NAMALWA (cell line): ENCODE data around the gene STK32C.
"Not testable (repeated sequence)": the region's sequence is repeated elsewhere in the genome, so short reads cannot be mapped to it uniquely, and the experiment has no call there.

Source experiments
- DNase-seq: peaks from one replicate; pipeline ENCODE4 v3.0.0-alpha.2; 2015; ENCODE audit warnings: low spot score

STK32C gene

DNA sequence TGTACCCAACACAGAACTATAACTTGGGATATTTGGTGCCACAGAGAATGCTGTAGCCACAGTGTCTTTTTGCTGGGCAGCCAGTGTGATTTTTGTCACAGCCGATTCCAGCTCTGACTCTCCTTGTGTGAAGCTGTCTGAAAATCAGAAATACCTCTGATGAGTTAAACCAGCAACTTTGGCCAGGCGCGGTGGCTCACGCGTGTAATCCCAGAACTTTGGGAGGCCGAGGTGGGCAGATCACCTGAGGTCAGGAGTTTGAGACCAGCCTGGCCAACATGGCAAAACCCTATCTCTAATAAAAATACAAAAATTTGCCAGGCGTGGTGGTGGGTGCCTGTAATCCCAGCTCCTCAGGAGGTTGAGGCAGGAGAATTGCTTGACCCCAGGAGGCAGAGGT is 30.1 kb upstream of the STK32C start:
- DNase-seq = not testable (repeated sequence)

DNA sequence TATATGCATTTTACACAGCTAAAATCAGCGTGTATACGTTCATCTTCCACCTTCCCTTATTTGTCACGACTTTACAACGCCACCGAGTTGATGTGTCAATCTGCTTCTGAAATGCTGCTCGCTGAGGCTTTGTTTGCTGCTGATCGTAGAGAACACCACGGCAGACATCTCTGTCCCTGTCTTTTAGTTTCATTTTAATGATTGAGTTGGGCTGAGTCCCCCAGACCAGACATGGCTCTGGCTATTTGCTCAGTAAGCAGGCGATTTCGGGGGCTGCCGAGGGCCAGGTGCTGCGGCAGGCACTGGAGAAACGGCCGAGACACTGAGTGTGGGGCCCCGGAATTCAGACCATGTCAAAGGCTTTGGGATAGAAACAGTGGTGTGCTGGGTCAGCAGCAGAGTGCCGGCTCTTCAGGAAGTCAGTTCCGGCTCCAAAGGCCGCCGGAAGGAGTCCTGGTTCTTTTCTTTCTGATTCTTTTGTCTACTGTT is 29.2 kb upstream of the STK32C start:
- peak; percentile 49 for DNase-seq

DNA sequence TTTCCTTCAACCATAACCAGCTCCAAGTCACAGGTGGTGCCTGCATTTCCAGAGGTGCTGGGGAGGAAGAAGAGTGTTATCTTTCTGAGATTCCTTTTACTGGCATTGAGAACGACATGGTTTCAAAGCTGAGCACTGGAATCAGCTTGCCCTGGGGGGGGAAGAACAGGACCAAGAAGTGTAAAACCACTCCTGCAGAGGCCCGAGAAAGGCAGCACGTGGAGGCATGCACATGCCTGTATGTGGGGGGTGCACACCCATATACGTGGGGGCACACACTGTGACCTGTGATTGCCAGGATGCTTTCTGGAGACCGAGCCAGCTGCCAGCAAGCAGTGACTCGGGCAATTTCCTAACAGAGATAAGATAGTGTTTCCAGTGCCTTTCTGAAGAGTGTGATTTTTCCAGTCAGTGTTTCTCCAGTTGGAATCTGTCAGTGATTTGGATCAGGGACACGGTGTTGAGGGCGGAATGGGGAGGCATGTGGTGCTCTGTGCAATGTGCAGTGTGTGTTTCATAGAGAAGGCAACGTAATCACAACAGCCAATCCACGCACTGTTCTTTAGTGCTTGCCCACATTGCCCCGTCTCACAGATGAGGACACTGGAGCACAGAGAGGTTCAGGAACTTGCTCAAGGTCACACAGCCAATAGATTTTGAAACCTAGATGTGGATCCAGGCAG is 28.5 kb upstream of the STK32C start:
- DNase-seq = peak; percentile 36

DNA sequence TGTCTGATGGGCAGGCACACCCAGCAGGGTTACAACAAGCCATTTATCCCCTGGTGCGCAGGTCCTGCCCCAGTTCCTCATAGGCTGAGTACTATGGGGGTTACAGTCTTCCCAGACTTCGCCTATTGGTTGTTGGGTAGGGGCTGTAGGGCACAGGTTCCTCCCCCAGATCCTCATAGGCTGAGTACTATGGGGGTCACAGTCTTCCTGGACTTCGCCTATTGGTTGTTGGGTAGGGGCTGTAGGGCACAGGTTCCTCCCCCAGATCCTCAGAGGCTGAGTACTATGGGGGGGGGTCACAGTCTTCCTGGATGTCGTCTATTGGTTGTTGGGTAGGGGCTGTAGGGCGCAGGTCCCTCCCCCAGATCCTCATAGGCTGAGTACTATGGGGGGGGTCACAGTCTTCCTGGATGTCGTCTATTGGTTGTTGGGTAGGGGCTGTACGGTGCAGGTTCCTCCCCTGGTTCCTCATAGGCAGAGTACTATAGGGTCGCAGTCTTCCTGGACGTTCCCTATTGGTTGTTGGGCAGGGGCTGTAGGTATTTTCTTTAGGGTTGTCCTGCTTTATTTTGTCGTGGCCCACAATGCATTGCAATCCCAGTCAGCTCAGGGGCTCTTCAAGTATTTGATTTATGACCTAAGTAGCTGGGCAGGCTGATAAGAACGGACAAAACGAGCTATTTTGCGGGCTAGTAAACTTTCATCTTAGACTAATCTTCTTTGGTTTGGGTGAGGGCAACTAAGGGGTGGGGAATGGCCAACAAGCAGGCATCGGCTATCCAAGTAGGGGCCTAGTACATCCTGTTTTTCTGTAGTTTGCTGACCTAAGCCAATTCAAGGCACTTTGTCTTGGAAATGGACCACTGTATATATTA is 27.7 kb upstream of the STK32C start:
- DNase-seq = peak; percentile 99

DNA sequence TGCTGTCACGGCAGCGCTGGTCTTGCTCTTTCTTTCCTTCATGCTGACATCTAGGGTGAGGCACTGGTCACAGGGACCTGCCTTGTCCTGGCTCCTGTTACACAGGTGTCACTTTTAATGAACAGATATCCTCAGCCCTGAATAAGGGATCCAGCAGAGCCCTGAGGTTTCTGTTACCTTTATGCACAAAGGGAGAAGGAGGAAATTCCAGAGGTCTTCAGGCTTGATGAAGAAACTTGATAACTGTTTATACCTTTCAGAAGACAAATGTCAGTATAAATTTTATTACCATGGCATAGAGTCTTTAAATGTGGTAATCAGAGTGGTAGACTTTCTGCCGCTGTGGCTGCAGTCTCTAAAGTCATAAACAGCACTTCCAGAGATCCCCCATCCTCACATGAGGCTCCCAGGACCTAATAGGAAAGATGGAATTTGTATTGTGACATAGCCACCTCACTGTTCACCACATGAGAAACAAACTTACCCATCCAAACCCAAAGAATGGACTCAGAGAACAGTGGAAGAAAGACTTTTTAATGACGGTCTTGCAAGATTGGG is 27.0 kb upstream of the STK32C start:
- DNase-seq = no peak

DNA sequence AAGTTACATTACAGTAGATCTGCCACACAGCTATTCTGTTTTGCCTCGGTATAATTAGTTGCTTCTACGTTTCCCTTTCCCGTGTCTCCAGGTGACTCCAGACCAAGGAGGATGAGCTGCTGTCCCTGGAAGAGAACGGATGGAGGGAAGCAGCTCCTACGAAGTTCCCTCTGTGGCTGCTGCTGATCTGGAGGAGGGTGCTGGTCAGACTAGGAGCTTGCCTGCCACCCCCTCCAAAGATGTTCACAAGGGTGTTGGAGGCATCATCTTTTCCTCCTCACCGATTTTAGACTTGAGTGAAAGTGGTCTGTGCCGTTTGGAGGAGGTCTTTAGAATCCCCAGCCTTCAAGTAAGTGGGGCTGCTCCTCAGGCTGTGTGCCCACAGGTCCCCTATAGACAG is 25.6 kb upstream of the STK32C start:
- peak; percentile 19 for DNase-seq

DNA sequence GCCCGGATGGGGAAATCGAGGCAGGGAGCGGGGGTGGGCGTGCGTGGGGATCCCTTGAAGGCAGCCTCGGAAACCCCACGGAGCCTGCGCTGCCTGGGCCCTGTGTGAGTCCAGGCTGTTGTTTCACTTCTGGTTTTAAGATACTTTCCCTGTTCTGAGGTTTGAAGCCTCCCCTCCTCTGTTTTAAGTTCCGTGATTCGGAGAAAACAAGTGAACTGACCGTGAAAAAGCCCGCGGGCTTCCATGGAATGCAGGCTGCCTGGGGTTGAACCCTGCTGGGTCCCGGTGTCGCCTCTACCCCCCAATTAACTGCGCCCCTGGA is 24.6 kb upstream of the STK32C start:
- peak; percentile 84 for DNase-seq

DNA sequence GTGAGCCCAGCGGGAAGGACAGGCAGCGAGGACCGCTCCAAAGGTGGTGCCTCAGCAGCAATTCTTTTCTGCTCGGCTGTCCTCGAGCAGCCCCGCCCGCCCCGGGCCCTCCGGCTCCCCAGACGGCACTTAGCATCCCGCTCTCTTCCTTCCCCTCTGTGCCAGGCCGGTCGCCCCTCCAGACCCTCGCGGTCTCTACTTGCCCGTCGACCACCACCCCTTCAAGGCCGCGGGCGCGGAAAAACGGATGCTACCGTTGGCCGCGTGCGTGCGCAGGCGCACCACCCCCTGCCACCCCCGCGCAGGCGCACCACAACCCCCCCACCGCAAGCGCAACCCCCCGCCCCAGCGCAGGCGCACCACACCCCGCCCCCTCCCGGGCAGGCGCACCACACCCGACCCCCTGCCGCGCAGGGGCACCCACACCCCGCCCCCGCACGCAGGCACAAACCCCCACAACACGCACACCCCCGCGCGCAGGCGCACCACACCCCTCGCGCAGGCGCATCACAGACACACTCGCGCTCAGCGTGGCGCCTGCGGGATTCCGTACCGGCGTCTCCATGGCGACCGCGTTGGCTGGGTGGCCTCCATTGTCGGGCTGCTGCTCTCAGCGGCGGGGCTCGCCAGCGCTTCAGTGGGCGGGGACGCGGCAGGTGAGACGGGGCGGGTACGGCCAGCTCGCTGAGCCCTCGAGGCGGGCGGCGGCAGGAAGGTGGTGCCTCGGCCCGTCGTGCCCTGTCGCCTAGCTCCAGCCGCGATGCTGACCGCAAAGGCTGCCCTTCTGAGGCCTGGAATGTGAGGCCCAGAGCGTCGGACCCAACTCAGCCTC is 24.1 kb upstream of the STK32C start, which contains the start of gene LRRC27:
Gene LRRC27, plus strand, starts transcription at position 593 of the 832 bp plus-strand sequence. CDS start 1,332 bp downstream, outside the sequence.
- peak; percentile 99 for DNase-seq

DNA sequence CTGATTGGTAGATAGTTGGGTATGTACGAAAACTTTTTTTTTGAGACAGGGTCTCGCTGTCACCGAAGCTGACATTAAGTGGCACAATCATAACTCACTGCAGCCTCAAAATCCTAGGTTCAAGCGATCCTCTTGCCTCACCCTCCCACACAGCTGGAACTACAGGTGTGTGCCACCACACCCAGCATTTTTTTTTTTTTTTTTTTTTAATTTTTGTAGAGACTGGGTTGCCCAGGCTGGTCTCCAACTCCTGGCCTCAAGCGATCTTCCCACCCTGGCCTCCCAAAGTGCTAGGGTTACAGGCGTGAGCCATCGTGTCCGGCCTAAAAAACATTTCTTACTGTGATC is 22.7 kb upstream of the STK32C start:
- DNase-seq = no peak

DNA sequence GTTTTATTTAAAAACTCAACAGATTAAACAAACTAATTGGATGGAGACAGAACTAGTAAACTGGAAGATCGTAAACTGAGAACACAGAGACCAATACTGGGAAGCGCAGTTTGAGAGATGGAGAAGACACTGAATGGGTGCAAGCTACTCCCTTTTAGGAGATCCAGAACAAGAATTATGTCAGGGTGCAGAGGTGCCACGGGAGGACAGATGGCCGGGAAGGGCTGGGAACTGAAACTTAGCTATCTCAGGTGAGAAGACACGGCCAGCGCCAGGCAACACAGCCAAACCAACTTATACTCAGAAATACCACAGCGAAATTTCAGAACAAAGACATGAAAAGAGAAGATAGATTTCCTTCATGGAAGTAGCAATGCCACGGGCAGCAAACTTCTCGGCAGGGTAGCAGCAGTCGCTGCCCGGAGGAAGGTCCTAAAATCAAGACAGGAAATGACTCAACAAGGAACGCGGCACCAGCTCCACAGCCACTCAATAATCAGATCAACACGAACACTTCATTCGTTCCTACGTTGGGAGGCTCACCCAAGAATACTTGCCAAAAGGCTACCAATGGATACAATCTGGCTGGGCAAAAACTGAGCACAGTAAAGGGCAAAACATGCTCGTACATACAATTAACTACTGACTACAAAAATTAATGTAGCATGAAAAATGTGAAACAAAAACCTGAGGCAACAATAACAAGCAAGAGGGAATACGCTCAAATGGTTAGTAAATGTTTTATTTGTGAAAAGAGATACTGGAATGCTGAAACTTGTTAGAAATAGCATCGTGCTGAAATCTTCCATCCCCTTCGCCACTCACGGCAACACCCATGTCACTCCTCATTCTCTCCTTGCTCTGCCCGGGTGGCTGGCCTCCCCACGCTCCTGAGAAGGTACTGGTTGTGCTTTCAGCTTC is 22.1 kb upstream of the STK32C start:
- no peak for DNase-seq

DNA sequence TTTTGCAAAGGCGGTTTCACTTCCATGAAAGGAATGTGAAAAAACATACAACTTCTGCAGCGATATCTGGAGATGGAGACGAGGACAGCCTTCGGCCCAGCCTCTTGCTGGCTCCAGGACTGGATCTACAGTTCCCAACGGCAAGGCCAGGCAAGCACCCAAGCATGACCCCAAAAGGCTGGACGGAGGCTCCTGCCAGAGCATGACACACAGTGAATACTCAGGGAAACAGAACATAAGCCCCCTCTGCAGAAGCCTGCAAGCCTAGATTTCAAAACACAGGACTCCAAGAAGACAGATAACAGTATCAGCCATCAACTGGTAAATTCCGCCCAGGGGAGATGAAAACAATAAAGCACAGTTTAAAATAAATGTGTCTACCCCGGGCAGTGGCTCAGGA is 21.0 kb upstream of the STK32C start:
- DNase-seq = no peak

DNA sequence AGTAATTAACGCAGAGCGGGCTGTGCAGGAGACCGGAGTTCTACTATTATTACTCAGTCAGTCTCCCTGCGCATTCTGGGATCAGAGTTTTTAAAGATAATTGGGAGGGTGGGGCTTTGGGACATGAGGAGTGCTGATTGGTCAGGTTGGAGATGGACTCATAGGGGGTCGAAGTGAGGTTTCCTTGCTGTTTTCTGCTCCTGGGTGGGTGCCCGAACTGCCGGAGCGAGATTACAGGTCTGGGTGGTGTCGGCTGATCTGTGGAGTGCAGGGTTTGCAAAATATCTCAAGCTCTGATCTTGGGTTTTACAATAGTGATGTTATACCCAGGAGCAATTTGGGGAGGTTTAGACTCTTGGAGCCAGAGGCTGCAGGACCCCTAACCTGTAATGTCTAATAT is 20.4 kb upstream of the STK32C start:
- no peak for DNase-seq

DNA sequence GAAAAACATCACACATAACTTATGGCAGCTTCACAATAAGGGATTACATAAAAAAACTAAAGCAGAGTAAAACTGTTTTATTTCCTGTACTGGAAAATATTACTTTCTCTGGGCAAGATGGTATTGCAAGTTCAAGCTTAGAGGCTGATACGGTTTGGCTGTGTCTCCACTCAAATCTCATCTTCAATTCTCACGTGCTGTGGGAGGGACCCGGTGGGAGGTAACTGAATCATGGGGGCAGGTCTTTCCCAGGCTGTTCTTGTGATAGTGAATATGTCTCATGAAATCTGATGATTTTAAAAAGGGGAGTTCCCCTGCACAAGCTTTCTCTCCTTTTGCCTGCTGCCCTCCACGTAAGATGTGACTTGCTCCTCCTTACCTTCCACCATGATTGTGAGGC is 19.2 kb upstream of the STK32C start:
- no peak for DNase-seq

DNA sequence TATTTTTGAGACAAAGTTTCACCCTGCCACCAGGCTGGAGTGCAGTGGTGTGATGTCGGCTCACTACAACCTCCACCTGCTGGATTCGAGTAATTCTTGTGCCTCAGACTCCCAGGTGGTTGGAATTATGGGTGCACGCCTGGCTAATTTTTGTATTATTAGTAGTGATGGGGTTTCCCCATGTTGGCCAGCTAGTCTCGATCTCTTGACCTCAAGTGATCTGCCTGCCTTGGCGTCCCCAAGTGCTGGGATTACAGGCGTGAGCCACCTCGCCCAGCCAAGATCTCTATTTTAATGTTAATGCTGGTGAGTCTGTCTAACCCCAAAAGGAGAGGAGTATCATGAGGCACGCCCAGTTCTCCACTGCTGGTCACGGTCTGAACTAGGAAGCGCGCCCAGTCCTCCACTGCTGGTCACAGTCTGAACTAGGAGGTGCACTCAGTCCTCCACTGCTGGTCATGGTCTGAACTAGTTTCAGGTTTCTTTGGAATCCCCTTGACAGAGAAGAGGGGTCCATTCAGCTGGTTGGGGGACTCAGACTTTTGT is 18.7 kb upstream of the STK32C start:
- DNase-seq = no peak

DNA sequence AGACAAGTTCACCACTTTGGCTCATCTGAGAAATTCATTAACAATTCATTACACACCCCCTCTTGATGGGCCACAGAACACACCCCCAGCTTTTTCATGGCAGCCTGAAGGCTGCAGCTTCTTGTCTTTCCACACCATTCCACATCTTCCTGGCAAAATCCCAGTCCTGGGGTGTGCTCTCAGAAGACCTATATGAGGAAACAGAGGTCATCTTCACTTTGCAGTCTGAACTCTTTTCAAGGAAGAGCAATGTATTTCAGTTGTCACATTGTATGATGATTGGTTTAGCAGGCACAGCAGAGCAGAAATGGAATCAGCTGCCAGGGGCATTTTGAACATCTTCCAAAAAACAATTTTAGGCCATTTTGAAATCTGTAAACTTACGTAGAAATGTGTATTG is 16.4 kb upstream of the STK32C start:
- DNase-seq = no peak

DNA sequence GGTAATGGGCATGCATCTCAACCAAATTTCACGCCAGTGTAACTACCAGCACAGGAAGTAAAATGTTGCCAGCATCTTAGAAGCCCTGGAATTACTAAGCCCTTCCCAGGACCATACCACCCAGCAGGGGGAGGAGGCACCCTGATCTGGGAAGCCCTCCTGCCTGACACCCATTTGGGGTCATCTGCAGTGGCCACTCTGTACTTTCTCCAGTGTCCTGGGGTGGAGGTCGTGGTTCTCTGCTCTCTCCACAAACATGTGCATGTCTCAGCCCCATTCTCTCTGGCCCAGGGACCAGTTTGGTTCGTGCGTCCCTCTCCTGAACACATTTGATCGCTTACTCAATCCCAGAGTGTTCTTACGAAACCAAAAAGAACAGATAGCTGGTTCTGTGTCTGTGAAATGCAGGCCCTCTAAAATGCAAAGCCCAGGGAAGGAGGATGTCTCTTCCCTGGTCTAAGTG is 14.9 kb upstream of the STK32C start:
- no peak for DNase-seq

DNA sequence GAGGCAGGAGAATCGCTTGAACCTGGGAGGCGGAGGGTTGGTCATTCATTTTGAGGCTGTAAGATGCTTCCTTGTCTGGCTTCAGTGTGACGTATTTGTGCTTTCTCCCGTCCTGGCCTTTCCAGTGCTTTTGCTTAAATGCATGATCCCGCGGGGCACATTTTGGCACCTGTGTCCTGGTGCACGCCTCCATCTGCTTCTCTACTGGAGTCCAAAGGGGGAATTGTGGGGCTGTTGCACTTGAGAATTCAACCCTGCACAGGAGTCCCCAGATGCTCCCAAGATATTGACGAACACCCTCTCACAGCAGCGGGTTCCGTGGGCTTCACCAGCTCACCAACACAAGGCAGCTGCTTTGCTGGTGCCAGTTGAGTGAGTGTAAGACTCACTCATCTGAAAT is 14.0 kb upstream of the STK32C start:
- no peak for DNase-seq

DNA sequence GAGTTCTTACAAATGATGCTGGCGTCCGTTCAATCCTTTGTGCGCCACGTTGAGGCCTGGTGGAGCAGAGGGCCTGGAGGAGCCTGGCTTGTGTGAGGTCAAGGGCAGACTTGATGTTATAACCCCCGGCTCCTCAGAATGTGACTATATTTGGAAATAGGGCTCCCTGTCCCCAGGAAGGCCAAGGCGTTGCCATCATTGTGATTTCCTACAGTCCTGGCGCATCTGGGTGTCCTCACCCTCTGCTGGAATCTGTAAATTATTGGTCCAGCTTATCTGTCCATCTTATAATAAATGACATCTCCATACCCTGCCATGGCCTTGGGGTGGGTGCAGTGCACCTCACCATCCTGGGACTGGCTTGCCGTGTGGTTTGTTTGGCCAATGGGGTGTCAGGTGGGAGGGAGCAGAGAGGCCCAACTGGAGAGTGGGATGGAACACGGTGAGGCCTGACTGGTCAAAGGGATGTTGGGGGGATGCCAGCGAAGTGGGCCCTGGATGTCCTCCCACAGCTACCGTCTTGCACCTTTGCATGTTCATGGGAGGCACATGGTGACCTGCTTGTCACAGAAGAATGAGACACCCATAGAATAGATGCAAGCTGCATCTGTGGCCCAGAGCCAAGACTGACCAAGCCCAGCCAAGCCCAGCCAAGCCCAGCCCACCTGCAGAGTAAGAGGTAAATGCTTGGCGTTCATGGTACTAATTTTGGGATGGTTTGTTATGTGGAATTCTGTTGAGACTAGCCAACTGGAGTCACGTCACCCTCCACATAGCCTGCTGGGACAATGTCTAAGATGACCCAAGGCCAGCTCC is 13.1 kb upstream of the STK32C start:
- no peak for DNase-seq

DNA sequence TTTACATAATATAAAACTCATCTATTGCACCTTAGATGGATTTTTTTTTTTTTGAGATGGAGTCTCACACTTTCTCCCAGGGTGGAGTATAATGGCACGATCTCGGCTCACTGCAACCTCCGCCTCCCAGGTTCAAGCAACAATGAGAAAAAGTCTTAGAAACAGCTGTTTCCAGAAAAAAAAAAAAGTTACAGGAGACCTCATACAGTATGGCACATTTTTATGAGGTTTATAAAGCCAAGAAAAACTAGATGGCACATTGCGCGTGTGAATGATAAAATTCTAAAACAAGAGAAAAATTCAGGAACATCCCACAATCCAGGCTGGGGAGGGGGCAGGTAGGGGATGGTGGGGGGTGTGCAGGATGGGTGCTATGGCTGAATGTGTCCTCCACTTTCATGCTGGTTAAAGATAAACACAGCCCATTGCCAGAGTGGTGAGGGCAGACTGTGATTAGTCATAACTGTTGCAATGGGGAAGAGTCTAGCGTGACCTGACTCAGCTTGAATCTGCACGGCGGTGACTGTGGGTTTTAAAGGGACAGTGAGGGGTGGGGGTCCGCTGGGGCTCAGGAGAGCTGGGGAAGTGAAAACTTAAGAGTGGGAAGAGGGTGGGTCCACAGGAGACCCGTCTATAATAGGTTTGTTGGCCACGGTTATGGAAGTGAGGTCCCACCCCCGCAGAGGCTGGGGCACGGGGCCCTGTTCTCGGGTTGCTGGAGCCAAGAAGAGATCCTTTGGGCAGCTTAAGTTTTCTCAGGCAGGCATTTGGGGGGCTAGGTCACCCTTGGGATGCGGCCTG is 12.3 kb upstream of the STK32C start:
- no peak for DNase-seq
